ENCODE measurements around the gene PCDHGB3.

Gene PCDHGB3

DNA sequence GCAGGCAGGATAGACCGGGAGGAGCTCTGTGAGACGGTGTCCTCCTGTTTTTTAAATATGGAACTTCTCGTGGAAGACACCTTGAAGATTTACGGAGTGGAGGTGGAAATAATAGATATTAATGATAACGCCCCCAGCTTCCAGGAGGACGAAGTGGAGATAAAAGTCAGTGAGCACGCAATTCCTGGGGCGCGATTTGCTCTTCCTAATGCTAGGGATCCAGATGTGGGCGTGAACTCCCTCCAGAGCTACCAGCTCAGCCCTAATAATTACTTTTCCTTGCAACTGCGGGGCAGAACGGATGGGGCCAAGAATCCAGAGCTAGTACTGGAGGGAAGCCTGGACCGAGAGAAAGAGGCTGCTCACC is 51.4 kb downstream of the PCDHGB3 start:
- DNase-seq: no peak
